Activated CD4-positive, alpha-beta memory T cell treated with anti-CD3 and anti-CD28 coated beads, Interleukin-2, amount 10 ng/mL, durations not matched to agents 7 days and 5 days (primary cell): ENCODE results near the gene SNRK. TPM values are rescaled to one million over a fixed set of nuclear protein-coding genes. Genes with fewer than 3 reads are reported as not detected.

Experiments
- CTCF ChIA-PET: fragments of 350-600 bp; sonication (Branson Sonifier 250); formaldehyde crosslinking; loops from one replicate; lab custom pipeline; 2021; ENCODE audit warnings: antibody characterized with exemption, inconsistent platforms; lab: Charles Lee
- POLR2A ChIA-PET: fragments of 350-600 bp; sonication (Branson Sonifier 250); formaldehyde crosslinking; loops from one replicate; lab custom pipeline; 2021; ENCODE audit warnings: antibody characterized with exemption; lab: Charles Lee
- DNase-seq: peaks from one replicate; pipeline ENCODE4 v3.0.0-alpha.2; 2020
- H3K27ac Mint-ChIP-seq: one replicate; pipeline ENCODE4 v1.8.0; 2021; ENCODE audit warnings: mild to moderate bottlenecking, mixed read lengths
- H3K27me3 Mint-ChIP-seq: one replicate; pipeline ENCODE4 v1.8.0; 2021; ENCODE audit warnings: mixed read lengths
- H3K36me3 Mint-ChIP-seq: one replicate; pipeline ENCODE4 v1.8.0; 2021; ENCODE audit warnings: low read depth, mixed read lengths
- H3K4me1 Mint-ChIP-seq: one replicate; pipeline ENCODE4 v1.8.0; 2021; ENCODE audit warnings: mixed read lengths
- H3K4me3 Mint-ChIP-seq: one replicate; pipeline ENCODE4 v1.8.0; 2021; ENCODE audit warnings: mild to moderate bottlenecking, mixed read lengths
- H3K9me3 Mint-ChIP-seq: one replicate; pipeline ENCODE4 v1.8.0; 2021; ENCODE audit warnings: mixed read lengths
- total RNA-seq, 2 experiments: library from RNA; stranded (reverse); gene quantifications; one replicate each; pipeline ENCODE4 v1.2.3, GENCODE V29; 2021

Gene SNRK, protein sequence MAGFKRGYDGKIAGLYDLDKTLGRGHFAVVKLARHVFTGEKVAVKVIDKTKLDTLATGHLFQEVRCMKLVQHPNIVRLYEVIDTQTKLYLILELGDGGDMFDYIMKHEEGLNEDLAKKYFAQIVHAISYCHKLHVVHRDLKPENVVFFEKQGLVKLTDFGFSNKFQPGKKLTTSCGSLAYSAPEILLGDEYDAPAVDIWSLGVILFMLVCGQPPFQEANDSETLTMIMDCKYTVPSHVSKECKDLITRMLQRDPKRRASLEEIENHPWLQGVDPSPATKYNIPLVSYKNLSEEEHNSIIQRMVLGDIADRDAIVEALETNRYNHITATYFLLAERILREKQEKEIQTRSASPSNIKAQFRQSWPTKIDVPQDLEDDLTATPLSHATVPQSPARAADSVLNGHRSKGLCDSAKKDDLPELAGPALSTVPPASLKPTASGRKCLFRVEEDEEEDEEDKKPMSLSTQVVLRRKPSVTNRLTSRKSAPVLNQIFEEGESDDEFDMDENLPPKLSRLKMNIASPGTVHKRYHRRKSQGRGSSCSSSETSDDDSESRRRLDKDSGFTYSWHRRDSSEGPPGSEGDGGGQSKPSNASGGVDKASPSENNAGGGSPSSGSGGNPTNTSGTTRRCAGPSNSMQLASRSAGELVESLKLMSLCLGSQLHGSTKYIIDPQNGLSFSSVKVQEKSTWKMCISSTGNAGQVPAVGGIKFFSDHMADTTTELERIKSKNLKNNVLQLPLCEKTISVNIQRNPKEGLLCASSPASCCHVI
- total RNA-seq: 10 to 100 TPM; 71.0 to 73.1 TPM

DNA sequence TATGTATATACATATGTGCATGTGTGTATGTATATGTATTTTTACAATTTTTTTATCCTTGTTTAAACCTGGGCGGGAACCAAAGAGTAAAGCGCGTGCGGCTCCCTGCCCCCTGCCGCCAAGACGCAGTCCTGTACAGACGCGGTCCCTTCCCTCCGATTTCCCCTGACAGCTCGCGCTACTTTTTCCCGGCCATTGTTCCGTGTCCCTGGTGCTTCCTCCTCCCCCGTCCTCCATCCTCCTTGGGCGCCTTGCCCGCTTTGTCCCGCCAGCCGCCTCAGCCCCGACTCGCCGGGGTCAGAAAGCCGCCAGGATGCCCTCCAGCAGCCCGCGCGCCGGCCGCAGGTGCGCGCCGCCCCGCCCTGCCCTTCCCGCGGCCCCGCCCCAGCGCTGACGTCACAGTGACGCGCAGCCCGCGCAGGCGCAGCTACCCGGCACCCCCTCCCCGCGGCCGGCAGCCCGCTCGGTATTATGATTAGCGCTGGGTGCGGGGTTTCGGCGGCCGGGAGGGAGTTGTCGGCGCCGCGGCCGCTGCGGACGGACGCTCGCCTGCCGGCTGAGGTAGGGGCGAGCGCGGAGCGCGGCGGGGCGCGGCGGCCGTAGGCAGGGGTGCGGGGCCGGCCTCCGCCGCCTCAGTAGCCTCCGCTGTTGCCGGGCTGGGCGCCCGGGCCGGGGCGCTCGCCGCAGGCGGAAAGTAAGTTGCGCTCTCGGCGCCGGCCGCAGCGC lies at the start of gene SNRK:
TSS of gene SNRK (plus strand) at position 426 of the 726 bp plus-strand sequence. CDS start 16,664 bp downstream, outside the sequence.
- Mint-ChIP-seq H3K4me1 (peaks cover 36% of the 10 kb centered on the region), H3K9me3 (no peaks in the 10 kb centered on the region), H3K36me3 (peaks cover 37% of the 10 kb centered on the region), H3K27me3 (peaks cover 7% of the 10 kb centered on the region), H3K4me3 (peak within 1 kb of the TSS; percentile 94), H3K27ac (peak within 1 kb of the TSS; percentile 94)
- POLR2A ChIA-PET: interaction anchor here (0.6 to 3.7 kb wide), 19 partner anchors 11 to 237 kb away, joined by 3 to 82 read pairs (median 5); no protein-coding TSS in a partner anchor
- peak; percentile 91 for DNase-seq
- CTCF ChIA-PET: interaction anchor here (1.2 to 2.7 kb wide), 6 partner anchors 10 to 124 kb away, joined by 4 to 15 read pairs (median 8); no protein-coding TSS in a partner anchor

DNA sequence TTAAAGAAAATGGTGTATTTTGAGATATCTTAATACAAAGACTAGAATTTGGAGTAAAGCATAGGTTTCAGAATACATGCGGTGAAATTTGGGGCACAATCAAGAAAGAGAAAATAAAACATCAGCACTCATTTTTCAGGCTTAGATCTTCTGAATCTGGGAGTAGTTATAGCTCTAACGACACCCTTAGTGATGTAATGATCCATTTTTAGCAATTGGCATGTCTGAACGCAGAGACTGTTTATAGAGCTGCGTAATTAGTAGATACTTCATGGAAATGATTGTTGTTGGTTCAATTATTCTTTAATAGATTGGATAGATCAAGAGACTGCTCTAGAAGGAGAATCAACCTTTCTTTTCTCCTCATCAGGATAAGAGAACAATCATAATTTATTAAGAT lies 47.5 kb upstream of the SNRK start:
- H3K27me3 Mint-ChIP-seq: peaks cover 3% of the 10 kb centered on the region
- peaks cover 19% of the 10 kb centered on the region for H3K4me1 Mint-ChIP-seq
- H3K36me3 Mint-ChIP-seq: no peaks in the 10 kb centered on the region
- H3K27ac Mint-ChIP-seq: no peak overlapping the region
- H3K9me3 Mint-ChIP-seq: peaks cover 15% of the 10 kb centered on the region
- no peak for DNase-seq
- POLR2A ChIA-PET: no interaction called here
- H3K4me3 Mint-ChIP-seq: no peak overlapping the region
- CTCF ChIA-PET: no interaction called here

DNA sequence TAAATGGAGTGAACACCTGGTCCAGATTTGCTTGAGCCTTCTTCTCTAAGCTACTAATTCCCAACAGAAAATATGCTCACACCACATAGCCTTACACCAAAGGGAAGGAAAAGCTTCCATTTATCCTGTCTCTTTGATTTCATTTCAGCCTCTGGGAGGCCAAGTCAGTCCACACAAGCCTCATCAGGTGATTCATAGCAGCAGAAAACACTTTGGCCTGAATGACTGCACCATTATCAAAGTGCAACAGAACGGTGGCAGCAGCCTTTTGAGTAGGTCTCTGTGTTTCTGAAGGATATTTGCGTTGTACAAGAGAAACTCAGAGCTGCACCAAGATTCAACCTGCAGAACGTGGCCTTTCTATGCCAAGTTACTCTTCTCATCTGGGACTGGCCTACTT lies 46.6 kb upstream of the SNRK start:
- CTCF ChIA-PET: no interaction called here
- Mint-ChIP-seq H3K27ac (no peak overlapping the region), H3K4me3 (no peak overlapping the region), H3K9me3 (peaks cover 15% of the 10 kb centered on the region), H3K4me1 (peaks cover 26% of the 10 kb centered on the region), H3K36me3 (no peaks in the 10 kb centered on the region), H3K27me3 (peaks cover 3% of the 10 kb centered on the region)
- no peak for DNase-seq
- POLR2A ChIA-PET: no interaction called here

DNA sequence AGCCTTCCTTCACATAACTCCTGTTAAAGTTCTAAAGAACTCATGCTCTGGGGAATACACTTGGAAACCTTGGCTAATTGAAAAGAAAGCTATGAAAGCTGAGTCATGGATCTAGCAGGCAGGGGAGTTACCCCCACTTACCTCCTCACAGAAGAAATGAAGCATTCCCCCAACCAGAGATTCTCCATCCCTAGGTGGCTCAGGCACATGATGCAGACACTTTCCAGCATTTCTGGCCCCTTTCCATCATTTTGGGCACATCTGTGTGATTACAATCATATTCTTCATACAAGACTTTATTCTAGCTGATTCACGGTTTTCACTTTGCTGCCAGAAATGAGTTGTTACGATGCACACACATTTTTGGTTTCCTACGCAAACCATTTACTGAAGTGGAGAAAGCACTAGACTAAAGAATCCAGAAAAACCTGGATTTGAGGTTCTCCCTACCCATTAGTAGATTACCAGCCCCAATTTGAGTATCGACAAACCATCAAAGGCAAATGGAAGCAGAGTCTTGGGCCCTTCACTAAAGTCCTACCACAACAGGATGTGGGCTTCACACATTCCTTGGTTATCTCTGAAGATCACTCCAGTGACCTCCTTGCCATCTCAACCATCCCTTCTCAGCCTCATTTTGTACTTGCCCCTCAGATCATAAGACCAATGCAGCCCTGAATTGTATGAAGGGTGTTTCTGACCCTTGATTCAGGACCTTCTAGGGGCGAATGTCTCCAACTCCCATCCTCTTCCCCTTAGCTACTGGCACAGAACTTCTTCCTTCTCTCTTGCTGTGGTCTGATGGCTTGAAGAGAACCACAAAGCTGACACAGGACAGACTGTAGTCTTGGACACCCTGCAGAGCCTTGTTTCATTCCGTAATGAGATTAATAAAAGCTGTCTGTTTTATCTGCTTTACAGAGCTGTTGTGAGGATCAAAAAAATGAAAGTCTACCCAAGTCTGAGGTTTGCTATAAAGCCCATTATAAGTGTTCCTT lies 42.5 kb upstream of the SNRK start:
- Mint-ChIP-seq H3K4me3 (no peak overlapping the region), H3K27ac (no peak overlapping the region)
- peak; percentile 30 for DNase-seq

DNA sequence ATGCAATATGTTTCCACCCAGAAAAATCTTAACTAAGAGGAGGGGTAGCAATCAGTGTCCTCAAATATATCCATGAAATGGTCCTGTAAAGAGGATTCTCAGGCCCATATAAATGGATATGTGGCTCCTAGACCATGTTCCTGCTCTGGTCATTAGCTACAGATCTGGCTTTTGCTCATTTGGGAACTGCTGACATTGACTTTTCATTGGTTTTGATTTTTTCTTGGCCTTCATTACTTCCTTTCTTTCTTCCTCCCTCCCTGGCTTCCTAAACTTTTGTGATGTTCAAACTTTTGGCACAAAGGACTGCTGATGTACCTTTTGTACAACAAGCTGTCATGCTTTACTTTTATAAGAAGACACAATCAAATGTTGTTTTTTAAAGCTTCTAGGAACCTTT lies 41.6 kb upstream of the SNRK start:
- ChIA-PET POLR2A (interaction anchor here (1.4 to 1.5 kb wide), 2 partner anchors 13 to 42 kb away, joined by 4 to 6 read pairs; partner anchors contain the start of gene SNRK), CTCF (no interaction called here)
- no peak overlapping the region for H3K4me3 Mint-ChIP-seq
- no peaks in the 10 kb centered on the region for H3K36me3 Mint-ChIP-seq
- peaks cover 2% of the 10 kb centered on the region for H3K27me3 Mint-ChIP-seq
- peaks cover 9% of the 10 kb centered on the region for H3K9me3 Mint-ChIP-seq
- no peak overlapping the region for H3K27ac Mint-ChIP-seq
- H3K4me1 Mint-ChIP-seq: peaks cover 33% of the 10 kb centered on the region
- no peak for DNase-seq

More for the DNA sequence above, 42.5 kb upstream of the SNRK start:
- Mint-ChIP-seq H3K27me3 (peaks cover 2% of the 10 kb centered on the region), H3K36me3 (no peaks in the 10 kb centered on the region), H3K9me3 (peaks cover 13% of the 10 kb centered on the region), H3K4me1 (peaks cover 33% of the 10 kb centered on the region)
- CTCF ChIA-PET: interaction anchor here (0.9 kb wide), 1 partner anchor 179 kb away, joined by 3 read pairs; no protein-coding TSS in a partner anchor
- POLR2A ChIA-PET: interaction anchor here (1.4 to 1.5 kb wide), 2 partner anchors 12 to 42 kb away, joined by 4 to 6 read pairs; partner anchors contain the start of gene SNRK

DNA sequence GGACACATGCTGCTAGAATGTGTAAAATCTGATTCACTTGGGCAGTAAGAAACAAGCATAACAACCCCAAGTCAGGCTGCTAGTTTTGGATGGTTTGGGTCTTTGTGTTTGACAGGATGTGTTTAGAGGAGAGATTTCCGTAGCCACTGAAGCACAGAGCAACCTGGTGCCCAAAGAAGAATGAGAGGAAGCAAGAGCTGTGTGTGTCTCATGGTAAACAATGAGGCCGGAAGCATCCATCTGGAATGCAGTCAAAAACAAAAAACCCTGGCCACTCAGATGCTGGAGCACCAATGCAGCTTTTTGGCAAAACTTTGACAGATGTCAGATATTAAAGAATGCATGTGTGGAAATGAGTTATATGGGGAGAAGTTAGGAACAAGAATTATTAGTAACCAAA lies 39.4 kb upstream of the SNRK start:
- ChIA-PET POLR2A (no interaction called here), CTCF (interaction anchor here (0.8 kb wide), 1 partner anchor 54 kb away, joined by 3 read pairs; no protein-coding TSS in a partner anchor)
- DNase-seq: no peak
- Mint-ChIP-seq H3K9me3 (peaks cover 3% of the 10 kb centered on the region), H3K27ac (no peak overlapping the region), H3K4me3 (no peak overlapping the region), H3K27me3 (peaks cover 2% of the 10 kb centered on the region), H3K36me3 (no peaks in the 10 kb centered on the region), H3K4me1 (peaks cover 29% of the 10 kb centered on the region)

DNA sequence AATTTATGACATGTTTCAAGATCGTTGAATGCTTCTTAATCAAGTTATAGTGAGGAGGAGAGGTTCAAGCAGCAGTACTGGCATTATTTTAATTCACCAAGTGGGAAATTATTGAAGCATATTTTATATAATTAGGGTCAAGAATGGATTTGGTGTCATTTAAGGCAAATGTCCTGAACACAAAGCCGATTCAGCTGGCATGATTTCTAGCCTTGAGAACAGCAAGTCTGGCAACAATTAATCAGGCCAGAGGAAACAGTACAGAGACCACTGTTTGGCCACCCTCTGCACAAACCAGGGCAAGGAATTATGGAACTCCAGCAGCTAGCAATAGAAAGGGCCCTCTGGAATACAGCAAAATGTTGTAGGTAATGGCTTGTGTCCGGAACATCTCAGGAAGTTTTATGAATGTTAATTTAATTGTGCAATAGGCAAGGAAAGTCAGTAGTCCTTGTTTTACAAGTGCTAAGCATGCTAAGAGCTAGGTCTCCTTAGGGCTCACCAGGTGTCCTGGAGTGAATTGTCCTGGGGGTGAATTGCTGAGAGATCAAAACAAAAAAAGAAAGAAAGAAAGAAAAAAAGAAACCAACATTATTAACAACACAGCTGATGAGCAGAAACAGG lies 38.7 kb upstream of the SNRK start:
- no peak for DNase-seq
- CTCF ChIA-PET: no interaction called here
- Mint-ChIP-seq H3K27ac (no peak overlapping the region), H3K4me1 (peaks cover 29% of the 10 kb centered on the region), H3K27me3 (peaks cover 2% of the 10 kb centered on the region), H3K36me3 (no peaks in the 10 kb centered on the region), H3K9me3 (no peaks in the 10 kb centered on the region), H3K4me3 (no peak overlapping the region)
- POLR2A ChIA-PET: no interaction called here

DNA sequence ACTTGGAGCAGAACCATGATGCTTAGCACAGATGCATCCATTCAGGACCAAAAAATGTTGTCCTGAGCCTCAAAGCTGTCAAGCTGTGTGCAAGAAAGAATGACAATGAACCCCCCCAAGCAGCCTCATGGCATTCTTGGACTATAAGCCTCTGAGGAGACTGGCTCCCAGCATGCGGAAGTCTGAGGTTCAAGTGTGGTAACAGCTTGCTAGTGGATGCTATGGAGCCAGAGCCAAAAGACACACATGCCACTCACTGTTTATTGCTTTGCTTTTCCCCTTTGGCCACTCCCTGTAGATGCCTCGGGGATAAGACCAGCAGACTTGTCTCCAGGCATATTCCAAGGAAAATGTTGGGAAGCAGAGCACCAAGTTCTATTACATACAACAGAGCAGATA lies 38.2 kb upstream of the SNRK start:
- no peaks in the 10 kb centered on the region for H3K9me3 Mint-ChIP-seq
- no peak overlapping the region for H3K27ac Mint-ChIP-seq
- no peak overlapping the region for H3K4me3 Mint-ChIP-seq
- ChIA-PET POLR2A (no interaction called here), CTCF (no interaction called here)
- H3K27me3 Mint-ChIP-seq: peaks cover 2% of the 10 kb centered on the region
- no peak for DNase-seq
- no peaks in the 10 kb centered on the region for H3K36me3 Mint-ChIP-seq
- H3K4me1 Mint-ChIP-seq: peaks cover 26% of the 10 kb centered on the region

DNA sequence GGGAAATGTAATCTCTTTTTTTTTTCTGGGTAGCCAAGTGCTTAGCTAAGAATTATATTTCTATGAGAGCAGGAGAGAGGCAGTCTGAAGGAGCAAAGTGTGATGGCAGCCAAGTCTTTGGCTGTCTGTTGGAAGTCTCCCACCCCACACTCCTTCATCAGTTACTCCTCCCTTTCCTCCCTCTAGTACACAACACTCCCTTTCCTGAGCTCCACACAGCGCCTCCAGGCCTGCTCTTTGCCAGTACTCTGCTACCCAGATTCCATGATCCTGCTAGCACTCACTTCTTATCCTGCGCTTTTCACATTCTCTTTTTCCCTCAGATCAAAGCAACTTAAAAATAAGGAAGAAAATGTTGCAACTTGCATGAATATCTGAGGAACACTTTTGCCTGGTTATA lies 37.4 kb upstream of the SNRK start:
- ChIA-PET CTCF (no interaction called here), POLR2A (no interaction called here)
- H3K36me3 Mint-ChIP-seq: no peaks in the 10 kb centered on the region
- H3K27me3 Mint-ChIP-seq: peaks cover 2% of the 10 kb centered on the region
- no peak for DNase-seq
- H3K4me3 Mint-ChIP-seq: no peak overlapping the region
- H3K27ac Mint-ChIP-seq: no peak overlapping the region
- peaks cover 18% of the 10 kb centered on the region for H3K4me1 Mint-ChIP-seq
- no peaks in the 10 kb centered on the region for H3K9me3 Mint-ChIP-seq

DNA sequence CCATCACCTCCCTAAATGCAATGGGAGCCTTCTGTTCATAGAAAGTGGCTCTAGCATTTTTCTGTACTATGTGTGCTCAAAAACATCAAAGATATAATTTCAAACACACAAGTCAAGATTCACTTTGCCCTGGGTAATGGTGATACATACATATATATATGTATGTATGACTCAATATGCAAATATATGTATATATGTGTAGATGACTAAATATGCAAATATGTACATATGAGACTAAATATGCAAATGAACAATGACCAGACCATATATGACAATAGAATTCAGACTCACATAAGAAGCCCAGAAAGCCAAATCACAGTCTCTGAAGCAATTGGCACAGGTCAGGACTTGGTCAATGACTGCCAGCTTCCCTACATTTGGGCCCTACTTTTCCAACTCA lies 36.9 kb upstream of the SNRK start:
- no peaks in the 10 kb centered on the region for H3K9me3 Mint-ChIP-seq
- no peak overlapping the region for H3K4me3 Mint-ChIP-seq
- H3K27me3 Mint-ChIP-seq: peaks cover 3% of the 10 kb centered on the region
- CTCF ChIA-PET: no interaction called here
- peaks cover 14% of the 10 kb centered on the region for H3K4me1 Mint-ChIP-seq
- POLR2A ChIA-PET: no interaction called here
- no peaks in the 10 kb centered on the region for H3K36me3 Mint-ChIP-seq
- H3K27ac Mint-ChIP-seq: no peak overlapping the region
- DNase-seq: no peak

DNA sequence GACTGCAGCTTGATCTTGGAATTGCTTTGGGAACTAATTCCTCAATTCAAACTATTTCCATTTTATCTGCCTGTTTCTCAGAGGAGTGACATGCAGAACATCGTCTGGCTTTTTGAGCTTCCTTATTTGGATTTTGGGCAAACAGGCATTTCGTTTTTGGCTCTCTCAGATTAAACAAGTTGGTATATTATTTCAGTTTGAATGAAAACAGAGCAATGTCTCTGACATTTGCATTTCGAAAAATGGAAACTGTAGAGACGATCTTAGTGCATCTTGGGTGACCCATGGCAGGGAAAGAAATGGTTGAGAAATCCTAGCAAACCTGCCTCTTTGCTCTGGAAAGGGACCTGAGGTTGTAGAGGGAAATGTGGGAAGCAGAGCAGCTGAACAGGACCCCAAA lies 33.0 kb upstream of the SNRK start:
- Mint-ChIP-seq H3K36me3 (no peaks in the 10 kb centered on the region), H3K9me3 (no peaks in the 10 kb centered on the region), H3K4me3 (no peak overlapping the region), H3K4me1 (peaks cover 10% of the 10 kb centered on the region), H3K27me3 (peaks cover 2% of the 10 kb centered on the region), H3K27ac (no peak overlapping the region)
- CTCF ChIA-PET: no interaction called here
- DNase-seq: no peak
- POLR2A ChIA-PET: no interaction called here
